Right cardiac atrium (tissue), 5 donors: Measurements from ENCODE around the gene STARD3. TPM values are rescaled to one million over a fixed set of nuclear protein-coding genes. Genes with fewer than 3 reads are reported as not detected.
A peak's percentile ranks its signal among the peaks of the same experiment; 100 is the strongest.

Experiments used
- ATAC-seq, 2 donors: fragments of 200-7000 bp; cut with Tn5 transposase; one replicate each; pipeline versions ENCODE4 v1.8.0 to v1.9.1; 2020; ENCODE audit warnings: moderate library complexity in 2 of 2, mild to moderate bottlenecking in 1 of 2
- DNase-seq, 3 donors: peaks; one replicate each; pipeline ENCODE4 v3.0.0-alpha.2; 2020
- H3K27ac ChIP-seq: one replicate; pipeline ENCODE4 v1.5.1; 2013; ENCODE audit warnings: mild to moderate bottlenecking, low read length, control low read depth, moderate library complexity
- H3K27me3 ChIP-seq: one replicate; pipeline ENCODE4 v1.6.1; 2013; ENCODE audit not compliant: control insufficient read depth, insufficient read depth
- H3K4me1 ChIP-seq: one replicate; pipeline ENCODE4 v1.6.1; 2013; ENCODE audit warnings: low read length; ENCODE audit not compliant: control insufficient read depth, insufficient read depth
- H3K4me3 ChIP-seq: one replicate; pipeline ENCODE4 v1.5.1; 2013; ENCODE audit warnings: low read length, control low read depth
- H3K9me3 ChIP-seq: one replicate; pipeline ENCODE4 v1.6.1; 2013; ENCODE audit warnings: low read length; ENCODE audit not compliant: control insufficient read depth
- WGBS: extraction: QIAGEN DNeasy Blood & Tissue Kit; methylation state at CpG from one replicate; pipeline ENCODE4 v1.1.7; 2013; 5-methylcytosine and 5-hydroxymethylcytosine counted together
- intact Hi-C, 4 donors: fragments of 100-400 bp; cut with DNase I; formaldehyde crosslinking; loops; one replicate each; pipeline versions ENCODE4 v1.11.0 to v1.14.0; 2022 to 2023
- polyA plus RNA-seq: library from polyadenylated mRNA; stranded (reverse); fragments of 200-250 nt; gene quantifications from one replicate; pipeline ENCODE4 v1.2.3, GENCODE V29; 2013
- total RNA-seq, 4 donors: library from RNA; stranded (reverse); fragmentation: NEBNext Ultra II Directional; extraction: Animal tissue kit (Norgen Biotek cat#: 25700); gene quantifications; one replicate each; pipeline ENCODE4 v1.2.1, GENCODE V29; 2021
- donor health status: healthy with polysubstance abuse.
- donor health status: DM: no; HTN: yes; CAD: no.
- donor health status: DM: no; HTN: no; CAD: no.
- donor health status: DM: no; HTN: yes; CAD: no; lungs with severe emphysema.
- donor health status: DM: yes; HTN: yes; CAD: no.

Gene STARD3
- total and polyA plus RNA-seq, 5 donors: 19.2 to 26.2 (median 22.7) TPM

- no peak for ATAC-seq
- WGBS: 61% methylated on average over 4 of the region's 4 CpGs
- H3K4me1 ChIP-seq: peaks cover 6% of the 10 kb centered on the region
- H3K27me3 ChIP-seq: no peaks in the 10 kb centered on the region
- H3K9me3 ChIP-seq: no peaks in the 10 kb centered on the region
- no peak overlapping the region for H3K4me3 ChIP-seq
- DNase-seq: peak in 1 of 3 donors; percentile 48
- H3K27ac ChIP-seq: no peak overlapping the region
- intact Hi-C loops: loop anchor here in 1 of 4 donors (10.0 kb wide), 1 partner anchor 61 kb away; no protein-coding TSS in a partner anchor
These were observed 26.4 kb downstream of the STARD3 start for GRCh38 chr17:39663340-39663687.

DNA sequence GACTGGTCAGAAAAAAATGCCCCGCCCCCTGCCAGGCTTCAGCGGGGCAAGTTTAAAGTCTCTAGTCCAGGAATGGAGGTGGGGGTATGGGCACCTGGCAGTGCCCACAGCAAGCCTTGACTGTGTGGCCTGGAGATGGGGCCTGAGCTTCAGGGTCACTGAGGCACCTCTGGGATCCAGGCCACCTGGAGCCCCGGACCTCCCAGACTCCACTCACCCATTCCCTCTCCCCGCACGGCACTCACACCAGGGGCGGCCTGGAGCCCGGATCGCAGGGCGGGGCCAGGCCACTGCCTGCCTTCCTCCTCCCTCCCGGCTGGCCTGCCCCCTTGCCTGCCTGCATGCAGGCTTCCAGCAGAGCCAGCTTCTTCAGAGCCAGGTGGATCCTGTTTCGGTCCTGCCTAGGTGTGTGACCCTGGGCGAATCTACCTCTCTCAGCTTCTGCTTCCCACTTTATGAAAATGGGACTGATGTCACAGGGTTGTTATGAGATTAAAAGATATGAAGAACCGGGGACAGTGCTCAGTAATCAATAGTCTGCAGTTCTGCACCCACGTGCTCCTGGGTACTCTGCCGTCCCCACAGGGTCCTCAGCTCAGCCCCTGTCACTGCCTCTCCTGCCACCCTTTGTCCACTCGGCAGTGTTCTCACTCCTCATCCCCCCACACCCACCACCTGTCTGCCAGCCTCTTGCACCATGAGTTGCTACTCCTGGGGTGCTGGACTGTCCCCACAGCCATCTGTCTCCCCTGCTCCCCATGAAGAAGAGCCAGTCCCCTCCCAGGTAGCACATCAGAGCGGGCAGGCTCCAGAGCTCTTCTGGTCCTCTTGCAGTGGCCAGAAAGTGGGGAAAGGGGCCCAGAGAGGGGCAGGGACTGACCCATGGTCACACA, 27.0 kb downstream of the STARD3 start:
- H3K27me3 ChIP-seq: no peaks in the 10 kb centered on the region
- intact Hi-C loops: loop anchor here in 1 of 4 donors (10.0 kb wide), 1 partner anchor 61 kb away; no protein-coding TSS in a partner anchor
- 39% methylated on average over 17 of the region's 17 CpGs for WGBS
- DNase-seq (peak in 2 of 3 donors; percentile 71 to 79), ATAC-seq (no peak)
- H3K9me3 ChIP-seq: no peaks in the 10 kb centered on the region
- peaks cover 4% of the 10 kb centered on the region for H3K4me1 ChIP-seq
- H3K27ac ChIP-seq: peak overlapping the region; percentile 90
- H3K4me3 ChIP-seq: no peak overlapping the region

- H3K27me3 ChIP-seq: no peaks in the 10 kb centered on the region
- intact Hi-C loops: loop anchor here in 1 of 4 donors (10.0 kb wide), 1 partner anchor 60 kb away; no protein-coding TSS in a partner anchor
- no peaks in the 10 kb centered on the region for H3K9me3 ChIP-seq
- ATAC-seq (peak; percentile 38), DNase-seq (peak in 2 of 3 donors; percentile 72 to 81)
- 35% methylated on average over 15 of the region's 15 CpGs for WGBS
- peak within 1 kb of the TSS; percentile 25 for H3K4me3 ChIP-seq
- peak within 1 kb of the TSS; percentile 90 for H3K27ac ChIP-seq
- peaks cover 4% of the 10 kb centered on the region for H3K4me1 ChIP-seq
These were observed 27.9 kb downstream of the STARD3 start, which contains the start of gene TCAP for GRCh38 chr17:39664581-39665561. Gene TCAP (plus strand): TSS chr17:39665349. CDS start chr17:39665360, 11 bp downstream.

GRCh38 chr17:39665642-39666224, 28.8 kb downstream of the STARD3 start:
- DNase-seq (peak in 1 of 3 donors; percentile 73), ATAC-seq (peak; percentile 0 to 1)
- intact Hi-C loops: loop anchor here in 1 of 4 donors (10.0 kb wide), 1 partner anchor 59 kb away; no protein-coding TSS in a partner anchor
- Histone ChIP-seq H3K9me3 (no peaks in the 10 kb centered on the region), H3K4me3 (peak overlapping the region; percentile 25), H3K4me1 (no peaks in the 10 kb centered on the region), H3K27me3 (no peaks in the 10 kb centered on the region), H3K27ac (peak overlapping the region; percentile 73)
- 47% methylated on average over 17 of the region's 17 CpGs for WGBS

DNA sequence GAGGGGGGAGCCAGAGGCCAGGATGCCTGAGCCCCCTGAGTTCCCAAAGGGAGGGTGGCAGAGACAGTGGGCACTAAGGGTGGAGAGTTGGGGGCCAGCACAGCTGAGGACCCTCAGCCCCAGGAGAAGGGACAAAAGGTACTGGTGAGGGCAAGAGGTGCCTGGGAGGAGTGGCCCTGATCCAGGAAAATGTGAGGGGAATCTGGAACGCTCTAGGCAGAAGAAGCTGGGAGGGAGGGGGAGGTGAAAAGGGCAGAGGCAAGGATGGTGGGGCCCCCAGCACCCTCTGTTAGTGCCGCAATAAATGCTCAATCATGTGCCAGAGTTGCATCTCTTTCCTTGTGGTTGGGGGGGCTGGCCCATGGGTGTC, 29.3 kb downstream of the STARD3 start:
- ATAC-seq (peak in 1 of 2 donors; percentile 1), DNase-seq (no peak)
- no peaks in the 10 kb centered on the region for H3K4me1 ChIP-seq
- no peaks in the 10 kb centered on the region for H3K9me3 ChIP-seq
- H3K27ac ChIP-seq: peak overlapping the region; percentile 73
- intact Hi-C loops: loop anchor here in 1 of 4 donors (10.0 kb wide), 1 partner anchor 59 kb away; no protein-coding TSS in a partner anchor
- no peaks in the 10 kb centered on the region for H3K27me3 ChIP-seq
- H3K4me3 ChIP-seq: peak overlapping the region; percentile 25
- 38% methylated on average over 2 of the region's 2 CpGs for whole genome bisulfite sequencing

- peak overlapping the region; percentile 25 for H3K4me3 ChIP-seq
- no peaks in the 10 kb centered on the region for H3K4me1 ChIP-seq
- DNase-seq (peak; percentile 78 to 91 (median 83)), ATAC-seq (peak; percentile 48 to 54)
- 46% methylated on average over 11 of the region's 11 CpGs for WGBS
- intact Hi-C loops: loop anchor here in 1 of 4 donors (10.0 kb wide), 1 partner anchor 58 kb away; no protein-coding TSS in a partner anchor
- H3K9me3 ChIP-seq: no peaks in the 10 kb centered on the region
- H3K27ac ChIP-seq: peak overlapping the region; percentile 73
- no peaks in the 10 kb centered on the region for H3K27me3 ChIP-seq
These were observed 29.8 kb downstream of the STARD3 start for GRCh38 chr17:39666601-39667261.

DNA sequence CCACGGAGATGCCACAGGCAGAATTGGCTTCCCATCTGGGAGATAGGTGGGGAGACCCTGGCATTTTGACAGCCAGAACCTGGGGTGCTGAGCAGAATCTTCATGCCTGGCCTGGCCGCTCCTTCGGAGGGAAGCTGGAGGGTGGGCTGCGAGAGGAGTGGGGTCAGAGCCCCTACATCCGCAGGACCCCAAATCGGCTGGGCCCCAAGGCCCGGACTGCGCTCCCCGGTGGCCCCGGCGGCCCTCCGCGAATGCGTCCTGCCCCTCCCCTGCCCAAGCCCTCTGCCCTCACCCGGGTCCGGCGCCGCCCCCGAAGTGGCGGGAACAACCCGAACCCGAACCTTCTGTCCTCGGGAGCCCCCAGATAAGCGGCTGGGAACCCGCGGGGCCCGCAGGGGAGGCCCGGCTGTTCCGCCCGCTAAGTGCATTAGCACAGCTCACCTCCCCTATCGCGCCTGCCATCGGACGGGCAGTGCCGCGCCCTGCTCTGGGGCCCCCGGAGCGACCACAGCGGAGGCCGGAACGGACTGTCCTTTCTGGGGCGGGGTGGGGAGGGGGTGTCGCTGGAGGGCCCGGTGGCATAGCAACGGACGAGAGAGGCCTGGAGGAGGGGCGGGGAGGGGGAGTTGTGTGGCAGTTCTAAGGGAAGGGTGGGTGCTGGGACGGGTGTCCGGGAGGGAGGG, 30.5 kb downstream of the STARD3 start:
- intact Hi-C loops: loop anchor here in 1 of 4 donors (10.0 kb wide), 1 partner anchor 57 kb away; no protein-coding TSS in a partner anchor
- H3K9me3 ChIP-seq: no peaks in the 10 kb centered on the region
- no peaks in the 10 kb centered on the region for H3K4me1 ChIP-seq
- no peaks in the 10 kb centered on the region for H3K27me3 ChIP-seq
- H3K27ac ChIP-seq: peak overlapping the region; percentile 73
- H3K4me3 ChIP-seq: peak overlapping the region; percentile 25
- peak; percentile 58 to 86 (median 81) for DNase-seq
- WGBS: 7% methylated on average over 49 of the region's 49 CpGs
- ATAC-seq: peak; percentile 30 to 36

GRCh38 chr17:39667945-39668924, 31.3 kb downstream of the STARD3 start, which contains the start of gene PNMT:
Gene PNMT (plus strand): TSS chr17:39668453. CDS start chr17:39668476, 23 bp downstream.
- peak within 1 kb of the TSS; percentile 73 for H3K27ac ChIP-seq
- 2% methylated on average over 85 of the region's 85 CpGs for WGBS
- H3K27me3 ChIP-seq: no peaks in the 10 kb centered on the region
- no peaks in the 10 kb centered on the region for H3K9me3 ChIP-seq
- no peaks in the 10 kb centered on the region for H3K4me1 ChIP-seq
- ATAC-seq (peak in 1 of 2 donors; percentile 3), DNase-seq (peak; percentile 75 to 93 (median 91))
- H3K4me3 ChIP-seq: peak within 1 kb of the TSS; percentile 25
- intact Hi-C loops: loop anchor here in 1 of 4 donors (10.0 kb wide), 1 partner anchor 57 kb away; no protein-coding TSS in a partner anchor
